ENCODE results near the gene GRM5. TPM values are rescaled to one million over a fixed set of nuclear protein-coding genes. Genes with fewer than 3 reads are reported as not detected.
"Not testable (repeated sequence)": the region's sequence is repeated elsewhere in the genome, so short reads cannot be mapped to it uniquely, and the experiment has no call there.

GRM5 gene
- total RNA-seq, 1 experiment from 2014 or later: not detected

- peak; percentile 36 for DNase-seq (ENCODE audit: low spot score)
These were observed 227.6 kb downstream of the GRM5 start for GRCh38 chr11:88838139-88838538.

DNA sequence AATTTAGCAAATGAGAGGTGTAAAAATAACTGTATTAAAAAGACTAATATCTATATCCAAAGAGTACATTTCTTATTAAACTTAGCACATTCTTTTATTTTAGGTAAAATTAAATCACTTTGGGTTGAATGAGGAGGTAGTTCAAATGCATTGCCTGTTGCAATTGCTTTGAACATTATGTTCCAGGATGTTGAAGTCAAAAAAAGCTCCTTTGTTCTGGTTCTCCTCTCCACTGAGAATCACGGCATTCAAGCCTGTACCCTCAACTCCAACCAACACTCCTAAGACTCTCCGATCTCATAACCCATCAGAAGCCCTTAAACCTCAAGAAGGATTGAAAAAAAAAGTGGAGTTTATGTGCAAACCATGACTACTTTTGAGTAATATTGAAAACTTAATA is 230.1 kb downstream of the GRM5 start:
- not testable (repeated sequence) for DNase-seq (ENCODE audit: low spot score)

DNA sequence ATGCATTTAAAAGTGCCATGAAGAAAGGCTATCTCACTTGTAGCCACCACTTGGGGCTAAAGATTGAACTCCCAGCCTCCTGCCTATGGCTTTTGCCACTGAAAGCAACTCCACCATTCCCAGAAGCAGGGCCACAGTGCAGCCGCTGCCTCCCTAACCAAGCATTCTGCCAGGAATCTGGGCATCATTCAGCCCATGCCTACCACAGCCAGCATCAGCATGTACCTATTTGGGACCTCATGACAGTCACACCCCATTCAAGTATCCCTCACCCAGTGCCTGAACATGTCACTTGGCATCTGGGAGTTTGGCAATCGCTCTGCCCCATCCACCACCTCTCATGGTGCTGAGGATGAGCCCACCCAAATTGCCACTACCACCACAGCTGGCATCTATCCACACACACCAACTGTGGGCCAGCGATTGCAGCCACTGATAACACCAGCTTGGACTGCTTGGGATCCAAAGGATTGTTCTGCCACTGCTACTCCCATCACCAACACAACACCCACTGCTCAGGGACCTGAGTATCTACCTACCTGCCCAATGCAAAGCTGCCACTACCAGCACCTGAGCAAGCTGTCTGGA is 234.4 kb downstream of the GRM5 start:
- DNase-seq (ENCODE audit: low spot score): no peak

- DNase-seq (ENCODE audit: low spot score): no peak
These were observed 238.6 kb downstream of the GRM5 start for GRCh38 chr11:88827018-88827676.

DNA sequence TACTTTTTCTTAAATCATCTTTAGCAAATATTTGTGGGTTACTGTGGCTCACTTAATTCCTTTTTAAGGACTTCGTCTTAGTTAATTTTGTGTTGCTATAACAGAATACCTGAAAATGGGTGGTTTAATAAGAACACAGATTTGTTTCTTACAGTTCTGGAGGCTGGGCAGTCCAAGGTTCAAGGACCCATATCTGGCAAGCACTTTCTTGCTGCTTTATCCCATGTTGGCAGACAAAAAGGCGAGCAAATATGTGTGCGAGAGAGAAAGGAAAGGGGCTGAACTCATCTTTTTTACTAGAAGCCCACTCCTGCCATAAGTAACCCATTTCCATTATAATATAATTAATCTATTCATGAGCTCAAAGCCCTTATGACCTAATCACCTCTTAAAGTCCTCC is 246.2 kb downstream of the GRM5 start:
- no peak for DNase-seq (ENCODE audit: low spot score)

- DNase-seq (ENCODE audit: low spot score): no peak
These were observed 246.8 kb downstream of the GRM5 start for GRCh38 chr11:88818978-88819377.

- DNase-seq (ENCODE audit: low spot score): no peak
These were observed 250.3 kb downstream of the GRM5 start for GRCh38 chr11:88815505-88815904.

- no peak for DNase-seq (ENCODE audit: low spot score)
These were observed 251.7 kb downstream of the GRM5 start for GRCh38 chr11:88814076-88814475.

DNA sequence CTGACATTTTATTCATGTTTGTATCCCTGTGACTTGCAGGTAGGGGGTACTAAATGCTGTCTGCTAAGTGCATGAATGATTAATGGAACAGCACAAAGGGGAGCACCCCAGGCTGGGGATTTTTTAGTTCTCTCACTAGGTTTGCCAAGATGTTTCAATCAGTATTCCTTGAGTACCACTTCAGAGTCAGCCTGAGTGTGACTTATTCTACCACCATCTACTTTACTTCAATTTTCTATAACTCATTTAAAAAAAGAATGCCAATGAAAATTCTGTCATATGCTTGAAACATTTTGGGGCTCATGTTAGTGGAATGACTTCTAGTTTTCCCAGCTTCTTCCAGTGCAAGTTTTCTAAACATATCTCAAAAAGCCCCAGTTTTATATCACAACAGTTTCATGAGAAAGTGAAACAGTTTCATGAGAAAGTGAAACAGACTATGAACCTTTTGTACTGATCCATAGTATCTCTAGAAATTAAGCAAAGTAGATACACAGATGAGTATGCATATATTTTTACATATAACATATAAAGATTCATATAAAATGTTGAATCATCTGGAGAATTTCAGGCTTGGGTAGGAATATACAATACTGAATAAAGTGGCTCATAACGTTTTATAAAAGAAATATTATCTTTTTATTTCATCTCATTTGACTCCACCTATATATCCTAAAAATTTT is 252.4 kb downstream of the GRM5 start:
- no peak for DNase-seq (ENCODE audit: low spot score)

DNA sequence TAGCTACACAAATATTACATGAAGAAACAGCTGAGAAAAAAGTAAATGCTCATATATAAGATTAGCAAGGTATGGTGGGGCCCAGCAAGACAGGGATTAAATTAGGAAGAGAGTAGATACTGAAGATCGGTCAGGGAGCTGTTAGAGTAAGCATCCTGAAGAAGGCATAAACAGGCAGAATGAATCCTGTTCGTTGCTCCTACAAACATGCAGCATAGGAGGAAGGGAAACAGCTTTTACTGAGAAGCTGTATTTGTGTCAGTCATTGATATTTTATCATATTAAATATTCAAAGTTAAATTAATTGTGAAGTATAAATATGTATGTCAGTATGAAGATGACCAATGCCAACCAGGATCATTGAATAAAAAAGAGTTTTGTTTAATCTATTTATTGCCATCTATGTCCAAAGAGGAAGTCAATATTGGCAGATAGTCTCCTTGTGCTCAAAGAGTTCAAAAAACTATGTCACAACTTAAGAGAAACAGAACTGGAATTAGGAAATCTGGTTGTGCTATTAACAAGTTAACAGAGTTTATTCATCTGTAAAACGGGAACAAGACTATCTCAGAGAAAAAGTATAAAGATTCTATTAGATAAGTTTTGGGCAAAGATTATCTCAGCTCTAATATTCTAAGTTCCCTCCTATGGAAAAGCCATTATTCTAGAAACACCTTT is 255.2 kb downstream of the GRM5 start:
- DNase-seq (ENCODE audit: low spot score): no peak

GRCh38 chr11:88809126-88809525 is 256.7 kb downstream of the GRM5 start:
- DNase-seq (ENCODE audit: low spot score): no peak

GRCh38 chr11:88807349-88807748 is 258.4 kb downstream of the GRM5 start:
- no peak for DNase-seq (ENCODE audit: low spot score)

DNA sequence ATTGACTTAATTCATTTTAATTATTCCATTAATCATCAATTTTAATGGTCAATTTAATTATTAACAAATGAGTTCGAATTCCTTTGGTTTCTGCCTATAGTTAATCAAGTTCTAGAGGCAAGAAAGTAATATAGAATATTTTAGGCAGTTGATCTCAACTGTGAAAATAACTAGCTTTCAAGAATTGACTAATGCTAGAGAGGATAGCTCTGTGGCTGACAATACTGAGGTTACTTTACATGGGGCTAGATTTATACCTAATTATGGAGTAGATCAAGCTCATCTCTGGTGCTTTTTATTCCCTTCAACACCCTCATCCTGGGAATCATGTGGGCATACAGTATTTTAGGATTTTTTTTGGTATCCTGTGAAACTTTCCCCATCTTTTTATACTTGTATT is 259.4 kb downstream of the GRM5 start:
- no peak for DNase-seq (ENCODE audit: low spot score)

- no peak for DNase-seq (ENCODE audit: low spot score)
These were observed 264.2 kb downstream of the GRM5 start for GRCh38 chr11:88801484-88802123.

- DNase-seq (ENCODE audit: low spot score): no peak
These were observed 265.8 kb downstream of the GRM5 start for GRCh38 chr11:88799771-88800500.

- DNase-seq (ENCODE audit: low spot score): no peak
These were observed 275.6 kb downstream of the GRM5 start for GRCh38 chr11:88790182-88790581.

GRCh38 chr11:88779577-88779976 is 286.2 kb downstream of the GRM5 start:
- no peak for DNase-seq (ENCODE audit: low spot score)

- no peak for DNase-seq (ENCODE audit: low spot score)
These were observed 295.2 kb downstream of the GRM5 start for GRCh38 chr11:88770475-88771079.

DNA sequence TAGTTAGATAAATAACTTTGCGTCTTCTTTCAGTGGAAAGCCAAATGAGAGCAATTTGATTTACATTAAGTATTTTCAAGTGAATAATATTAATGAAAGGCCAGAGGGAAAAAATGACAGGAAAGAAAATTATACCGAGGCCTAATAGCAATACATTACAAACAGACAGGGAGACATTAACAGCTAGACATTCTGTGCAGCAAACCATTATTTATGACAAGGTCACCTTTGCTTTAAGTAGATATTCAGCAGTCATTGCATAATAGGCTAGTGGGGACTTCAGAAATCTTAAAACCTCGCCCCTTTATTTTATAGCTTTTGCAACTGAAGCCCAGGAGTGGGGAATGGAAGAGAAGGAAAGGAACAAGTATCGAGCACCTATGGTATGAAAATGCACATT is 321.6 kb downstream of the GRM5 start:
- DNase-seq (ENCODE audit: low spot score): no peak

DNA sequence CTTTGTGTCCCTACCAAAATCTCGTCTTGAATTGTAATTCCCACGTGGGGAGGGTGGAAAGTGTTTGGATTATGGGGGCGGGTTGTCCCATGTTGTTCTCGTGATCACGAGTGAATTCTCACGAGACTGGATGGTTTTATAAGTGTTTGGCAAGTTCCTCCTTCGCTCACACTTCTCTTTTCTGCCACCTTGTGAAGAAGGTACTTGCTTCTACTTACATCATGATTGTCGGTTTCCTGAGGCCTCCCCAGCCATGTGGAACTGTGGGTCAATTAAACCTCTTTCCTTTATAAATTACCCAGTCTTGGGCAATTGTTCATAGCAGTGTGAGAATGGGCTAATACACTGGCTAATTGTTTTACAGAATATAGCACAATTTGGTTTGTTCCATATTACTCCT is 326.3 kb downstream of the GRM5 start:
- DNase-seq (ENCODE audit: low spot score): no peak

GRCh38 chr11:88709567-88709966 is 356.2 kb downstream of the GRM5 start:
- peak; percentile 3 for DNase-seq (ENCODE audit: low spot score)

Measured in H4 (cell line).